K562 (cell line): ENCODE measurements around the gene FCRL4. TPM values are rescaled to one million over a fixed set of nuclear protein-coding genes. Genes with fewer than 3 reads are reported as not detected.

ENCODE experiments used
- ATAC-seq: fragments of 200-7000 bp; cut with Tn5 transposase; 3 replicates; pipeline ENCODE4 v1.9.1; 2020; ENCODE audit warnings: moderate library complexity
- BruUV-seq: library from RNA; stranded (reverse); fragments of 400-500 nt; replicated peaks from 2 replicates; lab custom pipeline; 2021; lab: Mats Ljungman, UMichigan
- CTCF ChIA-PET: fragments of 300-600 bp; formaldehyde crosslinking; extraction: SDS; loops from one replicate; lab custom pipeline; 2021; ENCODE audit warnings: low intra/inter-chr PET ratio; lab: Yijun Ruan, JAX
- POLR2A ChIA-PET: fragments of 300-600, 350-650 bp; sonication (Branson Sonifier 250); formaldehyde crosslinking; extraction: SDS; loops from one replicate; lab custom pipeline; 2021; ENCODE audit warnings: antibody characterized with exemption, inconsistent platforms; lab: Yijun Ruan, JAX
- DNase-seq, 4 experiments: peaks; one replicate each; pipeline versions ENCODE4 v3.0.0 to v3.0.0-alpha.2; 2011 to 2018; ENCODE audit warnings: low spot score in 3 of 4, mixed read lengths in 3 of 4; ENCODE audit errors: extremely low read depth in 1 of 4
- FAIRE-seq: peaks from 2 replicates; lab custom pipeline; 2011; peaks lifted over from hg19 to GRCh38; lab: Jason Lieb, UNC
- H2AFZ ChIP-seq: 2 replicates; pipeline ENCODE4 v1.6.0; 2011; ENCODE audit warnings: low read depth, low read length, control low read depth, inconsistent platforms
- H3K27ac ChIP-seq: fragments of 200-600 bp; 3 replicates; pipeline ENCODE4 v1.8.0; 2011; ENCODE audit warnings: low read depth, mild to moderate bottlenecking, control low read depth, inconsistent platforms, low read length, moderate library complexity, mixed read lengths; ENCODE audit errors: extremely low read depth
- H3K27me3 ChIP-seq, 2 experiments: fragments of 300-600 bp in 1 of 2; 2 replicates in 1 of 2; 3 replicates in 1 of 2; pipeline versions ENCODE4 v1.6.0 to v1.8.0; 2011; ENCODE audit warnings: inconsistent platforms in 2 of 2, low read length in 2 of 2, mild to moderate bottlenecking in 1 of 2, mixed read lengths in 1 of 2, moderate library complexity in 1 of 2; ENCODE audit not compliant: control insufficient read depth in 2 of 2, insufficient read depth in 2 of 2
- H3K36me3 ChIP-seq: fragments of 300-600 bp; 3 replicates; pipeline ENCODE4 v1.8.0; 2011; ENCODE audit warnings: mild to moderate bottlenecking, low read length, inconsistent platforms; ENCODE audit not compliant: control insufficient read depth, insufficient read depth
- H3K4me1 ChIP-seq, 2 experiments: fragments of 200-600 bp in 1 of 2; replicated peaks in 1 of 2; 2 replicates in 1 of 2; 3 replicates in 1 of 2; pipeline versions ENCODE4 v1.5.1 to v1.8.0; 2011; ENCODE audit warnings: inconsistent platforms in 2 of 2, low read length in 2 of 2, mild to moderate bottlenecking in 1 of 2, mixed read lengths in 1 of 2, moderate library complexity in 1 of 2; ENCODE audit not compliant: control insufficient read depth in 2 of 2, insufficient read depth in 2 of 2
- H3K4me2 ChIP-seq: 2 replicates; pipeline ENCODE4 v1.6.1; 2011; ENCODE audit warnings: low read length, control low read depth, inconsistent platforms, mixed read lengths; ENCODE audit not compliant: insufficient read depth
- H3K4me3 ChIP-seq: fragments of 200-600 bp; sonication (generic), shearing (Covaris generic); 2 replicates; pipeline ENCODE4 v1.5.1; 2016; ENCODE audit warnings: control low read depth, inconsistent platforms
- H3K79me2 ChIP-seq: fragments of 200-600 bp; 3 replicates; pipeline ENCODE4 v1.8.0; 2011; ENCODE audit warnings: low read length, inconsistent platforms; ENCODE audit not compliant: control insufficient read depth, insufficient read depth
- H3K9ac ChIP-seq, 2 experiments: 2 replicates each; pipeline versions ENCODE4 v1.6.0 to v1.6.1; 2011; ENCODE audit warnings: low read depth in 2 of 2, low read length in 2 of 2, control low read depth in 1 of 2, inconsistent platforms in 1 of 2, mild to moderate bottlenecking in 1 of 2, mixed read lengths in 1 of 2; ENCODE audit not compliant: insufficient read depth in 1 of 2
- H3K9me1 ChIP-seq: one replicate; pipeline ENCODE4 v1.6.0; 2011; ENCODE audit warnings: inconsistent platforms, mild to moderate bottlenecking, low read length, moderate library complexity; ENCODE audit not compliant: control insufficient read depth, insufficient read depth
- H3K9me3 ChIP-seq: replicated peaks from 2 replicates; pipeline ENCODE4 v1.5.1; 2011; ENCODE audit warnings: low read depth, low read length, inconsistent platforms; ENCODE audit not compliant: control insufficient read depth, insufficient read depth
- H4K20me1 ChIP-seq: replicated peaks from 2 replicates; pipeline ENCODE4 v1.6.1; 2011; ENCODE audit warnings: low read length, inconsistent platforms, mixed read lengths; ENCODE audit not compliant: control insufficient read depth, insufficient read depth
- CCAR2 ChIP-seq: fragments of 200-400 bp; formaldehyde crosslinking; IDR thresholded peaks from 2 replicates; pipeline ENCODE4 v1.6.1; 2017; ENCODE audit warnings: mild to moderate bottlenecking, low read depth, low read length
- CREB1 ChIP-seq, 2 experiments: sonication (generic) in 1 of 2; formaldehyde crosslinking in 1 of 2; IDR thresholded peaks; 2 replicates each; pipeline versions ENCODE4 v1.6.1 to v1.8.0; 2012 to 2022; ENCODE audit warnings: inconsistent platforms in 1 of 2, mild to moderate bottlenecking in 1 of 2, missing genetic modification reagents in 1 of 2, moderate library complexity in 1 of 2
- FOXK1 ChIP-seq: sonication (generic); formaldehyde crosslinking; IDR thresholded peaks from 2 replicates; pipeline ENCODE4 v1.8.0; 2022; ENCODE audit warnings: missing genetic modification reagents, mild to moderate bottlenecking, borderline replicate concordance
- LARP7 ChIP-seq: fragments of 450-650 bp; IDR thresholded peaks from 2 replicates; pipeline ENCODE4 v1.6.1; 2016
- NFE2 ChIP-seq: IDR thresholded peaks from 2 replicates; pipeline ENCODE4 v1.6.1; 2014; ENCODE audit warnings: antibody characterized with exemption, low read depth
- TCFL5 ChIP-seq: fragments of 250-450 bp; sonication (Bioruptor Pico); conservative IDR thresholded peaks from 2 replicates; pipeline ENCODE4 v1.6.1; 2021; ENCODE audit warnings: mild to moderate bottlenecking, moderate library complexity, matching md5 sums
- ZBTB1 ChIP-seq: sonication (generic); formaldehyde crosslinking; IDR thresholded peaks from 2 replicates; pipeline ENCODE4 v1.8.1; 2023; ENCODE audit warnings: missing genetic modification reagents, low read depth, mild to moderate bottlenecking, borderline replicate concordance
- ZKSCAN8 ChIP-seq: fragments of 200-800 bp; sonication (Bioruptor generic); IDR thresholded peaks from 2 replicates; pipeline ENCODE4 v1.6.1; 2016; ENCODE audit warnings: missing genetic modification characterization, missing compliant biosample characterization
- WGBS: fragments of 100-300 bp; shearing (Covaris generic); methylation state at CpG from one replicate; pipeline ENCODE4 v1.1.6; 2016; ENCODE audit warnings: low coverage, mixed read lengths; ENCODE audit not compliant: insufficient coverage; ENCODE audit errors: missing lambda C conversion rate; 5-methylcytosine and 5-hydroxymethylcytosine counted together
- in situ Hi-C: fragments of 300-500 bp; cut with MboI; formaldehyde crosslinking; loops from 4 replicates; pipeline ENCODE4 v1.15.0; 2018; ENCODE audit warnings: inconsistent platforms, mixed read lengths
- intact Hi-C: fragments of 100-400 bp; cut with micrococcal nuclease; formaldehyde crosslinking; loops from 2 replicates; pipeline ENCODE4 v1.14.2; 2022
- polyA plus RNA-seq, 8 experiments: library from polyadenylated mRNA; depleted of rRNA in 4 of 8; stranded (reverse) in 5 of 8; unstranded in 3 of 8; fragments of >200 nt; fragmentation: Nextera tagmentation in 2 of 8; fragmentation: Illumina TruSeq in 1 of 8; extraction: Ambion mirVana in 2 of 8; extraction: Trizol in 1 of 8; gene quantifications; 2 replicates each; pipeline versions ENCODE4 v1.2.1 to v1.2.3, GENCODE V29; 2011 to 2014; ENCODE audit warnings: inconsistent platforms in 1 of 8, missing spikeins in 1 of 8
- total RNA-seq, 7 experiments: library from RNA; depleted of rRNA in 6 of 7; stranded (reverse); fragments of >200 nt in 6 of 7; fragmentation: Illumina TruSeq in 2 of 7; extraction: Trizol in 2 of 7; gene quantifications; 2 replicates each; pipeline versions ENCODE4 v1.2.1 to v1.2.3, GENCODE V29; 2011 to 2021; ENCODE audit warnings: low replicate concordance in 1 of 7
- TF ChIP-seq, protein P1 (sequence below), 2 experiments: IDR thresholded peaks; 2 replicates each; pipeline ENCODE4 v1.6.1; 2011; ENCODE audit warnings: borderline replicate concordance in 1 of 2, control low read depth in 1 of 2, low read depth in 1 of 2, low read length in 1 of 2, mild to moderate bottlenecking in 1 of 2, mixed read lengths in 1 of 2, moderate library complexity in 1 of 2; ENCODE audit not compliant: insufficient read depth in 1 of 2, insufficient read length in 1 of 2, poor library complexity in 1 of 2, severe bottlenecking in 1 of 2; ENCODE audit errors: extremely low read depth in 1 of 2
- TF ChIP-seq, protein P2 (sequence below): fragments of 200-600 bp; sonication (generic); IDR thresholded peaks from one replicate; pipeline ENCODE4 v1.6.1; 2012; ENCODE audit warnings: mild to moderate bottlenecking, low read depth, low read length, inconsistent platforms

The FCRL4 gene
- total and polyA plus RNA-seq, 9 of the 15 experiments (the other 6 are each of a cell fraction or from before 2014, with no cell fraction given) = not detected

DNA sequence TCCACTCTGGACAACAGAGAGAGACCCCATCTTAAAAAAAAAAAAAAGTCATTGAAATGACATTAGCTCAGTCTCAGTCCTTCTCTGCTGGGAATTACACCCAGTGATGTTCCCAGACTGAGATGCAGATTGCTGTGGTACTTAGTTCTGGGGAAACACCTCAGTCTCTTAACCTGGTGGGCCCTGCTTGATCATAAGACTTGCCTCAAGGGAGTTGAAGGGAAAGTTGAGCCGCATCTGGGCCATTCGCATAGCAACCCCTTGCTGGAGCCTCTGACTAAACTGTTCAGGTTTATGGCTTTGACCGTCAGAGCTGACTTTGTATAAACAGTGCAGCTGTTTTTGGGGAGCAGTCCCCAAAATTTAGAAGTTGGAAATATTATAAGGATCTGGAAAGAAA is 13.4 kb downstream of the FCRL4 start:
- H3K9me1 ChIP-seq = no peaks in the 10 kb centered on the region
- no peak for DNase-seq
- no peaks in the 10 kb centered on the region for H3K9me3 ChIP-seq
- 0 out of 2 replicates have a peak, but pooled peaks cover 3% of the 10 kb centered on the region for H4K20me1 ChIP-seq
- intact Hi-C loops (loop anchor here (10.0 kb wide), 1 partner anchor 110 kb away; no protein-coding TSS in a partner anchor), in situ Hi-C loops (no loop called here)
- no TSS peak for BruUV-seq
- no peaks in the 10 kb centered on the region for H3K36me3 ChIP-seq
- H3K4me1 ChIP-seq = no peaks in the 10 kb centered on the region
- ATAC-seq = no peak
- no peak overlapping the region for H3K4me3 ChIP-seq
- no peak overlapping the region for H3K4me2 ChIP-seq
- H3K9ac ChIP-seq = no peak overlapping the region
- no peaks in the 10 kb centered on the region for H3K79me2 ChIP-seq
- POLR2A ChIA-PET = no interaction called here
- FAIRE-seq = no peak
- CTCF ChIA-PET = interaction anchor here (0.6 kb wide), 1 partner anchor 675 kb away, joined by 3 read pairs; no protein-coding TSS in a partner anchor
- H2AFZ ChIP-seq = no peak overlapping the region
- WGBS = 0% methylated on average over 3 of the region's 3 CpGs
- H3K27ac ChIP-seq = no peak overlapping the region
- peaks cover 0 to 5% of the 10 kb centered on the region in 2 experiments; a peak in 2 of 5 replicates for H3K27me3 ChIP-seq
- TF ChIP-seq ZBTB1 (no peak), CCAR2 (no peak), LARP7 (no peak), FOXK1 (no peak), ZKSCAN8 (CRISPR knock-in tag) (no peak), CREB1 (IDR thresholded peaks at IDR 0.05) (no peak), CREB1 (CRISPR knock-in tag; IDR thresholded peaks at IDR 0.05) (no peak), NFE2 (no peak), TCFL5 (no peak)
- TF ChIP-seq, protein P1, sequence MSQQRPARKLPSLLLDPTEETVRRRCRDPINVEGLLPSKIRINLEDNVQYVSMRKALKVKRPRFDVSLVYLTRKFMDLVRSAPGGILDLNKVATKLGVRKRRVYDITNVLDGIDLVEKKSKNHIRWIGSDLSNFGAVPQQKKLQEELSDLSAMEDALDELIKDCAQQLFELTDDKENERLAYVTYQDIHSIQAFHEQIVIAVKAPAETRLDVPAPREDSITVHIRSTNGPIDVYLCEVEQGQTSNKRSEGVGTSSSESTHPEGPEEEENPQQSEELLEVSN (IDR thresholded peaks at IDR 0.05; ENCODE audit: borderline replicate concordance in 1 of 2, extremely low read depth in 1 of 2, insufficient read depth in 1 of 2, insufficient read length in 1 of 2, low read depth in 1 of 2, low read length in 1 of 2, poor library complexity in 1 of 2, severe bottlenecking in 1 of 2) = no peak
- TF ChIP-seq, protein P2, sequence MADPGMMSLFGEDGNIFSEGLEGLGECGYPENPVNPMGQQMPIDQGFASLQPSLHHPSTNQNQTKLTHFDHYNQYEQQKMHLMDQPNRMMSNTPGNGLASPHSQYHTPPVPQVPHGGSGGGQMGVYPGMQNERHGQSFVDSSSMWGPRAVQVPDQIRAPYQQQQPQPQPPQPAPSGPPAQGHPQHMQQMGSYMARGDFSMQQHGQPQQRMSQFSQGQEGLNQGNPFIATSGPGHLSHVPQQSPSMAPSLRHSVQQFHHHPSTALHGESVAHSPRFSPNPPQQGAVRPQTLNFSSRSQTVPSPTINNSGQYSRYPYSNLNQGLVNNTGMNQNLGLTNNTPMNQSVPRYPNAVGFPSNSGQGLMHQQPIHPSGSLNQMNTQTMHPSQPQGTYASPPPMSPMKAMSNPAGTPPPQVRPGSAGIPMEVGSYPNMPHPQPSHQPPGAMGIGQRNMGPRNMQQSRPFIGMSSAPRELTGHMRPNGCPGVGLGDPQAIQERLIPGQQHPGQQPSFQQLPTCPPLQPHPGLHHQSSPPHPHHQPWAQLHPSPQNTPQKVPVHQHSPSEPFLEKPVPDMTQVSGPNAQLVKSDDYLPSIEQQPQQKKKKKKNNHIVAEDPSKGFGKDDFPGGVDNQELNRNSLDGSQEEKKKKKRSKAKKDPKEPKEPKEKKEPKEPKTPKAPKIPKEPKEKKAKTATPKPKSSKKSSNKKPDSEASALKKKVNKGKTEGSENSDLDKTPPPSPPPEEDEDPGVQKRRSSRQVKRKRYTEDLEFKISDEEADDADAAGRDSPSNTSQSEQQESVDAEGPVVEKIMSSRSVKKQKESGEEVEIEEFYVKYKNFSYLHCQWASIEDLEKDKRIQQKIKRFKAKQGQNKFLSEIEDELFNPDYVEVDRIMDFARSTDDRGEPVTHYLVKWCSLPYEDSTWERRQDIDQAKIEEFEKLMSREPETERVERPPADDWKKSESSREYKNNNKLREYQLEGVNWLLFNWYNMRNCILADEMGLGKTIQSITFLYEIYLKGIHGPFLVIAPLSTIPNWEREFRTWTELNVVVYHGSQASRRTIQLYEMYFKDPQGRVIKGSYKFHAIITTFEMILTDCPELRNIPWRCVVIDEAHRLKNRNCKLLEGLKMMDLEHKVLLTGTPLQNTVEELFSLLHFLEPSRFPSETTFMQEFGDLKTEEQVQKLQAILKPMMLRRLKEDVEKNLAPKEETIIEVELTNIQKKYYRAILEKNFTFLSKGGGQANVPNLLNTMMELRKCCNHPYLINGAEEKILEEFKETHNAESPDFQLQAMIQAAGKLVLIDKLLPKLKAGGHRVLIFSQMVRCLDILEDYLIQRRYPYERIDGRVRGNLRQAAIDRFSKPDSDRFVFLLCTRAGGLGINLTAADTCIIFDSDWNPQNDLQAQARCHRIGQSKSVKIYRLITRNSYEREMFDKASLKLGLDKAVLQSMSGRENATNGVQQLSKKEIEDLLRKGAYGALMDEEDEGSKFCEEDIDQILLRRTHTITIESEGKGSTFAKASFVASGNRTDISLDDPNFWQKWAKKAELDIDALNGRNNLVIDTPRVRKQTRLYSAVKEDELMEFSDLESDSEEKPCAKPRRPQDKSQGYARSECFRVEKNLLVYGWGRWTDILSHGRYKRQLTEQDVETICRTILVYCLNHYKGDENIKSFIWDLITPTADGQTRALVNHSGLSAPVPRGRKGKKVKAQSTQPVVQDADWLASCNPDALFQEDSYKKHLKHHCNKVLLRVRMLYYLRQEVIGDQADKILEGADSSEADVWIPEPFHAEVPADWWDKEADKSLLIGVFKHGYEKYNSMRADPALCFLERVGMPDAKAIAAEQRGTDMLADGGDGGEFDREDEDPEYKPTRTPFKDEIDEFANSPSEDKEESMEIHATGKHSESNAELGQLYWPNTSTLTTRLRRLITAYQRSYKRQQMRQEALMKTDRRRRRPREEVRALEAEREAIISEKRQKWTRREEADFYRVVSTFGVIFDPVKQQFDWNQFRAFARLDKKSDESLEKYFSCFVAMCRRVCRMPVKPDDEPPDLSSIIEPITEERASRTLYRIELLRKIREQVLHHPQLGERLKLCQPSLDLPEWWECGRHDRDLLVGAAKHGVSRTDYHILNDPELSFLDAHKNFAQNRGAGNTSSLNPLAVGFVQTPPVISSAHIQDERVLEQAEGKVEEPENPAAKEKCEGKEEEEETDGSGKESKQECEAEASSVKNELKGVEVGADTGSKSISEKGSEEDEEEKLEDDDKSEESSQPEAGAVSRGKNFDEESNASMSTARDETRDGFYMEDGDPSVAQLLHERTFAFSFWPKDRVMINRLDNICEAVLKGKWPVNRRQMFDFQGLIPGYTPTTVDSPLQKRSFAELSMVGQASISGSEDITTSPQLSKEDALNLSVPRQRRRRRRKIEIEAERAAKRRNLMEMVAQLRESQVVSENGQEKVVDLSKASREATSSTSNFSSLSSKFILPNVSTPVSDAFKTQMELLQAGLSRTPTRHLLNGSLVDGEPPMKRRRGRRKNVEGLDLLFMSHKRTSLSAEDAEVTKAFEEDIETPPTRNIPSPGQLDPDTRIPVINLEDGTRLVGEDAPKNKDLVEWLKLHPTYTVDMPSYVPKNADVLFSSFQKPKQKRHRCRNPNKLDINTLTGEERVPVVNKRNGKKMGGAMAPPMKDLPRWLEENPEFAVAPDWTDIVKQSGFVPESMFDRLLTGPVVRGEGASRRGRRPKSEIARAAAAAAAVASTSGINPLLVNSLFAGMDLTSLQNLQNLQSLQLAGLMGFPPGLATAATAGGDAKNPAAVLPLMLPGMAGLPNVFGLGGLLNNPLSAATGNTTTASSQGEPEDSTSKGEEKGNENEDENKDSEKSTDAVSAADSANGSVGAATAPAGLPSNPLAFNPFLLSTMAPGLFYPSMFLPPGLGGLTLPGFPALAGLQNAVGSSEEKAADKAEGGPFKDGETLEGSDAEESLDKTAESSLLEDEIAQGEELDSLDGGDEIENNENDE = no peak
